ENCODE results near the gene DNAJB4. TPM values are rescaled to one million over a fixed set of nuclear protein-coding genes. Genes with fewer than 3 reads are reported as not detected.
"Not testable (repeated sequence)": the region's sequence is repeated elsewhere in the genome, so short reads cannot be mapped to it uniquely, and the experiment has no call there.

Gene DNAJB4
- total RNA-seq, 4 donors from 2014 or later, result 74.1 to 123 (median 86.0) TPM

DNA sequence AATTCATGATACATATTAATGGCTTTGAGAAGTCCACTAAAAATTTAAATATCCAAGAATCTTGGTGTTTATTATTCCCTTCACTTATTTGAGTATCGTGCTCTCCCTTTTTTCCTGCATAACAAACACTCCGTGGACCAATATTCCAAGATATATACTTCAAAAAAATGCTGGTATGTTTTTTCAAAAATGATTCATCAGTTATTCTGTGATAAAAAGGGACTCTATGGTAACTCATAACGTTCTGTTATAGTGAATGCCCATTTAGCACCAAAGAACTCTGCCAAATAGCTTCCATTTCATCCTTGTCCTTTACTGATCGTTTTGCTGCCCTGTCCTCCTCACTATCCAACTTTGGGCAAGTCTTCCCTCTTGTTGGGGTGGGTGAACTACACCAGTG is 53.9 kb downstream of the DNAJB4 start:
- Histone ChIP-seq H3K27ac (no peak overlapping the region), H3K9me3 (no peaks in the 10 kb centered on the region), H3K4me3 (no peak overlapping the region), H3K27me3 (no peaks in the 10 kb centered on the region), H3K36me3 (no peaks in the 10 kb centered on the region), H3K4me1 (peaks cover 0 to 9% (median 3%) of the 10 kb centered on the region in 3 donors)
- no peak for TF ChIP-seq POLR2A (IDR thresholded peaks at IDR 0.05)
- TF ChIP-seq, protein P1, sequence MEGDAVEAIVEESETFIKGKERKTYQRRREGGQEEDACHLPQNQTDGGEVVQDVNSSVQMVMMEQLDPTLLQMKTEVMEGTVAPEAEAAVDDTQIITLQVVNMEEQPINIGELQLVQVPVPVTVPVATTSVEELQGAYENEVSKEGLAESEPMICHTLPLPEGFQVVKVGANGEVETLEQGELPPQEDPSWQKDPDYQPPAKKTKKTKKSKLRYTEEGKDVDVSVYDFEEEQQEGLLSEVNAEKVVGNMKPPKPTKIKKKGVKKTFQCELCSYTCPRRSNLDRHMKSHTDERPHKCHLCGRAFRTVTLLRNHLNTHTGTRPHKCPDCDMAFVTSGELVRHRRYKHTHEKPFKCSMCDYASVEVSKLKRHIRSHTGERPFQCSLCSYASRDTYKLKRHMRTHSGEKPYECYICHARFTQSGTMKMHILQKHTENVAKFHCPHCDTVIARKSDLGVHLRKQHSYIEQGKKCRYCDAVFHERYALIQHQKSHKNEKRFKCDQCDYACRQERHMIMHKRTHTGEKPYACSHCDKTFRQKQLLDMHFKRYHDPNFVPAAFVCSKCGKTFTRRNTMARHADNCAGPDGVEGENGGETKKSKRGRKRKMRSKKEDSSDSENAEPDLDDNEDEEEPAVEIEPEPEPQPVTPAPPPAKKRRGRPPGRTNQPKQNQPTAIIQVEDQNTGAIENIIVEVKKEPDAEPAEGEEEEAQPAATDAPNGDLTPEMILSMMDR (IDR thresholded peaks at IDR 0.05), result no peak
- no peak for TF ChIP-seq POLR2AphosphoS5 (IDR thresholded peaks at IDR 0.05)
- no peak for TF ChIP-seq EP300 (IDR thresholded peaks at IDR 0.05)
- ATAC-seq, result no peak
- 41 to 59% methylated on average over 4 of the region's 4 CpGs for WGBS, 2 donors (ENCODE audit: low coverage in 1 of 2)

DNA sequence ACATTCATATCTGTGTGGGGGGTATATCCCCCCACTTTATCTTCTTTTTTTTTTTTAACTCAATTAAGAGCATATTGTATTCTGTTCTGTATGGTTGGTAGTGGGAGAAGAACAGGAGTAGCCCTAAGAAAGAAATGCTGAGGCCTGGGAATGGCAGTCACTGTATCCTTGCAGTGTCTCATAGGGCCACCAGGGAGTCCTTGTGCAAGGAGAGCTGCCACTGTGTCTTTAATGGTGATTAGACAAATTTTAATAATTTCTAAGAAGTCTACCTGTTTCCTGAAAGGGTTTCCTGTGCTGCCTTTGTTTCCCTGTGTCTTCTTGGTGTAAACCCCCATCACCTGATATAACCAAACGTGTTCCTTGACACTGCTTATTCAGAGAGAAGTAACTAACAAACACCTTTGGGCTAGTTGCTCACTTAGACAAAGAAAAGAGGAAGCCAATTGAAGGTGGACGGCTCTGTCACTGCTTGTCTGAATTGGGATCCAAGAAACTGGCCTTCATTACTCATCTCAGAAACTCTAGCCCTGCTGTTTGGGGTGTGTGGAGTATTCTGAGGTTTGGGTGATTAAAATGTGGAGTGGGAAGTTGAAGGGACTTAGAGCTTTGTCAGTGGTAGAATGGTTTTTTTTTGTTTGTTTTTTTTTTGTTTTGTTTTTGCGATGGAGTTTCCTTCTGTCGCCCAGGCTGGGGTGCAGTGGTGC is 56.3 kb downstream of the DNAJB4 start:
- no peaks in the 10 kb centered on the region for H3K36me3 ChIP-seq
- ATAC-seq, result no peak
- no peaks in the 10 kb centered on the region for H3K27me3 ChIP-seq
- no peaks in the 10 kb centered on the region for H3K9me3 ChIP-seq
- H3K27ac ChIP-seq, result peak overlapping the region in 3 of 4 donors; percentile 50 to 64 (median 61)
- H3K4me1 ChIP-seq, result peaks cover 0 to 9% (median 3%) of the 10 kb centered on the region in 3 donors
- H3K4me3 ChIP-seq, result no peak overlapping the region
- WGBS, 2 donors (ENCODE audit: low coverage in 1 of 2), result 86 to 93% methylated on average over 1 to 4 of the region's 4 CpGs
- TF ChIP-seq, protein P1 (IDR thresholded peaks at IDR 0.05), result peak in 1 of 4 experiments; percentile 4
- TF ChIP-seq POLR2AphosphoS5 (IDR thresholded peaks at IDR 0.05) (no peak), POLR2A (IDR thresholded peaks at IDR 0.05) (no peak)

DNA sequence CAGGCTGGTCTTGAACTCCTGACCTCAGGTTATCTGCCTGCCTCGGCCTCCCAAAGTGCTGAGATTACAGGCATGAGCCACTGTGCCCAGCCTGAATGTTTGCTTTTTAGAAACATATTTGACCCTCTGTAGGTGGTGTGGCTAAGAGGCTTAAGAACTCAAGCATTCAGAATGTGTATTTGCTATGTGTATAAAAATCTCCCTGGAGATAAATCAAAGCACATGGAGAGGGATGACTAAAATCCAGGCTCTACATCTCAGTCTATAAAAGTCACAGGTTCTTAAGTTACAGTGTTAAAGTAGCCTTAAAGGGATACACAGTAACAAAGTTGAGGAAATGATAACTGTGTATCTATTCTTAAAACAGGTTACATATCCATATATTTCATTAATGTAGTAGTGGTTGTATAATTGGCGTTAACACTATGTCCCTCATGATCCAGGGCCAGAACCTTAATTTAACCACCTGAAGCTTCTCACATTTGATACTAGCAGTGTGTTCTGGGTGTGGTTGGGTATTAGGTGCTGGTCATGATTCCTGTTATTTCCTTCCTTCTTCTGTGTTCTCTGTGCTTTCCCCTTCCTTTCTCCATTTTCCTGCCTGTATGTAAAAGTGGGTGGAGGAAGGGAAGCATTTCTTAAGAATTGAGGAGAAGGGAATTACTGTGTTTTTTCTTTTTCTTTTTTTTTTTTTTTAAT is 57.2 kb downstream of the DNAJB4 start:
- WGBS, 2 donors (ENCODE audit: low coverage in 1 of 2), result 20 to 42% methylated on average over 1 to 2 of the region's 2 CpGs
- TF ChIP-seq POLR2AphosphoS5 (IDR thresholded peaks at IDR 0.05) (no peak), POLR2A (IDR thresholded peaks at IDR 0.05) (no peak), EP300 (IDR thresholded peaks at IDR 0.05) (no peak)
- TF ChIP-seq, protein P1 (IDR thresholded peaks at IDR 0.05), result no peak
- Histone ChIP-seq H3K36me3 (no peaks in the 10 kb centered on the region), H3K9me3 (no peaks in the 10 kb centered on the region), H3K27ac (peak overlapping the region in 3 of 4 donors; percentile 50 to 64 (median 61)), H3K4me3 (no peak overlapping the region), H3K4me1 (peaks cover 0 to 9% (median 3%) of the 10 kb centered on the region in 3 donors), H3K27me3 (no peaks in the 10 kb centered on the region)
- ATAC-seq, result no peak

DNA sequence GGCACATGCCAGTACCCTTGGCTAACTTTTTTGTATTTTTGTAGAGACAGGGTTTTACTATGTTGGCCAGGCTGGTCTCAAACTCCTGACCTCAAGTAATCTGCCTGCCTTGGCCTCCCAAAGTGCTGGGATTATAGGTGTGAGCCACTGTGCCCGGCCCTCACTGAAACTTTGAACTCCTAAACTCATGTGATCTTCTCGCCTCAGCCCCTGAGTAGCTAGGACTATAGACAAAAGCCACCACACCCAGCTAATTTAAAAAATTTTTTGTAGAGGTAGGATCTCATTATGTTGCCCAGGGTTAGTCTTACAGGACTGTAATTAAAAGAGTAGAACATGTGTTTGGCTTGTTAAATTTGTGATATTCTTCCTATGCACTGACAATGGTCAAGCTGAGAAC is 60.1 kb downstream of the DNAJB4 start:
- peaks cover 2 to 23% (median 3%) of the 10 kb centered on the region in 3 donors for H3K4me1 ChIP-seq
- ATAC-seq, H3K27ac ChIP-seq, H3K4me3 ChIP-seq, H3K27me3 ChIP-seq, H3K36me3 ChIP-seq, H3K9me3 ChIP-seq: not testable (repeated sequence)
- 100% methylated on average over 1 to 2 of the region's 2 CpGs for WGBS, 2 donors (ENCODE audit: low coverage in 1 of 2)

Small RNA genes within 50 kb of the gene (small RNA-seq; reads per million reads assigned to genes)
- 0 to 0.54 (median 0) reads per million in 4 donors for gene AC103591.3

Other genes with a start within 250 kb of the DNAJB4 start
- gene USP33, start 245.1 kb upstream of the DNAJB4 start, total RNA-seq, result 10 to 100 TPM; 54.4 to 94.0 (median 84.6) TPM
- 10 to 100 TPM; 13.8 to 22.3 (median 20.6) TPM for gene MIGA1, start 225.3 kb upstream of the DNAJB4 start, total RNA-seq
- gene NEXN, start 116.3 kb upstream of the DNAJB4 start, total RNA-seq, result 100 to 1,000 TPM; 142 to 359 (median 213) TPM
- 100 to 1,000 TPM in 1 of 4 donors, 10 to 100 TPM in 3; 46.9 to 135 (median 68.5) TPM for gene FUBP1, start 25.9 kb upstream of the DNAJB4 start, total RNA-seq
- 1 to 10 TPM; 2.2 to 9.0 (median 5.5) TPM for gene GIPC2, start 41.0 kb downstream of the DNAJB4 start, total RNA-seq